ENCODE results near the gene SMARCD1. TPM values are rescaled to one million over a fixed set of nuclear protein-coding genes. Genes with fewer than 3 reads are reported as not detected.
A peak's percentile ranks its signal among the peaks of the same experiment; 100 is the strongest.
"Not testable (repeated sequence)": the region's sequence is repeated elsewhere in the genome, so short reads cannot be mapped to it uniquely, and the experiment has no call there.

Gene SMARCD1
- polyA plus RNA-seq, 4 donors: 18.1 to 54.1 (median 20.7) TPM

- DNase-seq (no peak), FAIRE-seq (no peak)
- no peak overlapping the region for H3K4me3 ChIP-seq (ENCODE audit: low read depth in 1 of 3, low read length in 3 of 3)
- no peaks in the 10 kb centered on the region for H3K9me3 ChIP-seq (ENCODE audit: control insufficient read depth in 2 of 2, insufficient read depth in 1 of 2, low read depth in 1 of 2, low read length in 1 of 2)
- H3K36me3 ChIP-seq (ENCODE audit: control insufficient read depth in 3 of 3, insufficient read depth in 2 of 3, low read depth in 1 of 3, low read length in 3 of 3): peaks cover 0 to 7% (median 0%) of the 10 kb centered on the region in 3 donors
- peaks cover 0 to 39% (median 8%) of the 10 kb centered on the region in 3 donors for H3K4me1 ChIP-seq (ENCODE audit: control insufficient read depth in 3 of 3, insufficient read depth in 2 of 3, low read depth in 1 of 3, low read length in 2 of 3)
- 93 to 96% (median 95%) methylated on average over 10 of the region's 10 CpGs for WGBS, 3 donors
- H3K27me3 ChIP-seq (ENCODE audit: control insufficient read depth in 3 of 3, insufficient read depth in 3 of 3, low read length in 3 of 3): no peaks in the 10 kb centered on the region
- no peak overlapping the region for H3K27ac ChIP-seq (ENCODE audit: low read depth in 1 of 3, low read length in 2 of 3)
These were observed 6.9 kb upstream of the SMARCD1 start for GRCh38 chr12:50078281-50078680.

GRCh38 chr12:50079771-50080170 is 5.4 kb upstream of the SMARCD1 start:
- Histone ChIP-seq H3K27ac (ENCODE audit: low read depth in 1 of 3, low read length in 2 of 3) (no peak overlapping the region), H3K4me3 (ENCODE audit: low read depth in 1 of 3, low read length in 3 of 3) (no peak overlapping the region), H3K27me3 (ENCODE audit: control insufficient read depth in 3 of 3, insufficient read depth in 3 of 3, low read length in 3 of 3) (no peaks in the 10 kb centered on the region), H3K4me1 (ENCODE audit: control insufficient read depth in 3 of 3, insufficient read depth in 2 of 3, low read depth in 1 of 3, low read length in 2 of 3) (peaks cover 0 to 51% (median 9%) of the 10 kb centered on the region in 3 donors), H3K36me3 (ENCODE audit: control insufficient read depth in 3 of 3, insufficient read depth in 2 of 3, low read depth in 1 of 3, low read length in 3 of 3) (peaks cover 0 to 7% (median 0%) of the 10 kb centered on the region in 3 donors), H3K9me3 (ENCODE audit: control insufficient read depth in 2 of 2, insufficient read depth in 1 of 2, low read depth in 1 of 2, low read length in 1 of 2) (no peaks in the 10 kb centered on the region)
- DNase-seq: no peak
- 85 to 87% (median 85%) methylated on average over 5 of the region's 5 CpGs for WGBS, 3 donors
- no peak for FAIRE-seq

- Histone ChIP-seq H3K36me3 (ENCODE audit: control insufficient read depth in 3 of 3, insufficient read depth in 2 of 3, low read depth in 1 of 3, low read length in 3 of 3) (peaks cover 0 to 7% (median 0%) of the 10 kb centered on the region in 3 donors), H3K27ac (ENCODE audit: low read depth in 1 of 3, low read length in 2 of 3) (peak overlapping the region in 1 of 3 donors; percentile 91), H3K9me3 (ENCODE audit: control insufficient read depth in 2 of 2, insufficient read depth in 1 of 2, low read depth in 1 of 2, low read length in 1 of 2) (no peaks in the 10 kb centered on the region), H3K4me1 (ENCODE audit: control insufficient read depth in 3 of 3, insufficient read depth in 2 of 3, low read depth in 1 of 3, low read length in 2 of 3) (peaks cover 0 to 43% (median 9%) of the 10 kb centered on the region in 3 donors), H3K27me3 (ENCODE audit: control insufficient read depth in 3 of 3, insufficient read depth in 3 of 3, low read length in 3 of 3) (no peaks in the 10 kb centered on the region), H3K4me3 (ENCODE audit: low read depth in 1 of 3, low read length in 3 of 3) (no peak overlapping the region)
- FAIRE-seq (no peak), DNase-seq (peak in 1 of 2 donors; percentile 47)
- 61 to 65% (median 63%) methylated on average over 37 to 46 of the region's 46 CpGs for WGBS, 3 donors
These were observed 3.9 kb upstream of the SMARCD1 start for GRCh38 chr12:50081096-50081808.

GRCh38 chr12:50082644-50083043 is 2.5 kb upstream of the SMARCD1 start:
- 12 to 60% (median 38%) methylated on average over 7 of the region's 7 CpGs for WGBS, 3 donors
- H3K9me3 ChIP-seq (ENCODE audit: control insufficient read depth in 2 of 2, insufficient read depth in 1 of 2, low read depth in 1 of 2, low read length in 1 of 2): no peaks in the 10 kb centered on the region
- no peaks in the 10 kb centered on the region for H3K27me3 ChIP-seq (ENCODE audit: control insufficient read depth in 3 of 3, insufficient read depth in 3 of 3, low read length in 3 of 3)
- DNase-seq: peak; percentile 95 to 96
- H3K36me3 ChIP-seq (ENCODE audit: control insufficient read depth in 3 of 3, insufficient read depth in 2 of 3, low read depth in 1 of 3, low read length in 3 of 3): peaks cover 4 to 14% (median 11%) of the 10 kb centered on the region in 3 donors
- no peak overlapping the region for H3K4me3 ChIP-seq (ENCODE audit: low read depth in 1 of 3, low read length in 3 of 3)
- no peak for FAIRE-seq
- peaks cover 0 to 43% (median 9%) of the 10 kb centered on the region in 3 donors for H3K4me1 ChIP-seq (ENCODE audit: control insufficient read depth in 3 of 3, insufficient read depth in 2 of 3, low read depth in 1 of 3, low read length in 2 of 3)
- peak overlapping the region; percentile 59 to 91 (median 91) for H3K27ac ChIP-seq (ENCODE audit: low read depth in 1 of 3, low read length in 2 of 3)

GRCh38 chr12:50083301-50083700 is 1.8 kb upstream of the SMARCD1 start:
- H3K4me1 ChIP-seq (ENCODE audit: control insufficient read depth in 3 of 3, insufficient read depth in 2 of 3, low read depth in 1 of 3, low read length in 2 of 3): peaks cover 0 to 43% (median 9%) of the 10 kb centered on the region in 3 donors
- DNase-seq: no peak
- WGBS, 3 donors: 75 to 91% (median 91%) methylated on average over 1 of the region's 1 CpG
- no peaks in the 10 kb centered on the region for H3K27me3 ChIP-seq (ENCODE audit: control insufficient read depth in 3 of 3, insufficient read depth in 3 of 3, low read length in 3 of 3)
- H3K27ac ChIP-seq (ENCODE audit: low read depth in 1 of 3, low read length in 2 of 3): peak overlapping the region; percentile 11 to 91 (median 91)
- peaks cover 6 to 16% (median 12%) of the 10 kb centered on the region in 3 donors for H3K36me3 ChIP-seq (ENCODE audit: control insufficient read depth in 3 of 3, insufficient read depth in 2 of 3, low read depth in 1 of 3, low read length in 3 of 3)
- H3K9me3 ChIP-seq (ENCODE audit: control insufficient read depth in 2 of 2, insufficient read depth in 1 of 2, low read depth in 1 of 2, low read length in 1 of 2): no peaks in the 10 kb centered on the region
- no peak for FAIRE-seq
- no peak overlapping the region for H3K4me3 ChIP-seq (ENCODE audit: low read depth in 1 of 3, low read length in 3 of 3)

- not testable (repeated sequence) for H3K27me3 ChIP-seq (ENCODE audit: control insufficient read depth in 3 of 3, insufficient read depth in 3 of 3, low read length in 3 of 3); FAIRE-seq; H3K9me3 ChIP-seq (ENCODE audit: control insufficient read depth in 2 of 2, insufficient read depth in 1 of 2, low read depth in 1 of 2, low read length in 1 of 2); DNase-seq
- WGBS, 3 donors: 39 to 43% (median 40%) methylated on average over 7 of the region's 7 CpGs
- Histone ChIP-seq H3K4me3 (ENCODE audit: low read depth in 1 of 3, low read length in 3 of 3) (peak overlapping the region; percentile 78 to 88 (median 80)), H3K36me3 (ENCODE audit: control insufficient read depth in 3 of 3, insufficient read depth in 2 of 3, low read depth in 1 of 3, low read length in 3 of 3) (peaks cover 8 to 18% (median 12%) of the 10 kb centered on the region in 3 donors), H3K27ac (ENCODE audit: low read depth in 1 of 3, low read length in 2 of 3) (peak overlapping the region; percentile 88 to 94 (median 90)), H3K4me1 (ENCODE audit: control insufficient read depth in 3 of 3, insufficient read depth in 2 of 3, low read depth in 1 of 3, low read length in 2 of 3) (peaks cover 0 to 43% (median 9%) of the 10 kb centered on the region in 3 donors)
These were observed 750 bp upstream of the SMARCD1 start for GRCh38 chr12:50084409-50084774.

GRCh38 chr12:50085615-50086072 is 502 bp downstream of the SMARCD1 start:
- Histone ChIP-seq H3K36me3 (ENCODE audit: control insufficient read depth in 3 of 3, insufficient read depth in 2 of 3, low read depth in 1 of 3, low read length in 3 of 3) (peaks cover 16 to 28% (median 19%) of the 10 kb centered on the region in 3 donors), H3K27ac (ENCODE audit: low read depth in 1 of 3, low read length in 2 of 3) (peak overlapping the region; percentile 64 to 94 (median 75)), H3K9me3 (ENCODE audit: control insufficient read depth in 2 of 2, insufficient read depth in 1 of 2, low read depth in 1 of 2, low read length in 1 of 2) (no peaks in the 10 kb centered on the region), H3K27me3 (ENCODE audit: control insufficient read depth in 3 of 3, insufficient read depth in 3 of 3, low read length in 3 of 3) (no peaks in the 10 kb centered on the region), H3K4me3 (ENCODE audit: low read depth in 1 of 3, low read length in 3 of 3) (peak overlapping the region; percentile 78 to 88 (median 80)), H3K4me1 (ENCODE audit: control insufficient read depth in 3 of 3, insufficient read depth in 2 of 3, low read depth in 1 of 3, low read length in 2 of 3) (peaks cover 0 to 40% (median 9%) of the 10 kb centered on the region in 3 donors)
- FAIRE-seq: no peak
- DNase-seq: no peak
- WGBS, 3 donors: 6 to 8% (median 7%) methylated on average over 8 of the region's 8 CpGs

- Histone ChIP-seq H3K36me3 (ENCODE audit: control insufficient read depth in 3 of 3, insufficient read depth in 2 of 3, low read depth in 1 of 3, low read length in 3 of 3) (peaks cover 16 to 33% (median 19%) of the 10 kb centered on the region in 3 donors), H3K4me3 (ENCODE audit: low read depth in 1 of 3, low read length in 3 of 3) (peak overlapping the region in 2 of 3 donors; percentile 78 to 80), H3K4me1 (ENCODE audit: control insufficient read depth in 3 of 3, insufficient read depth in 2 of 3, low read depth in 1 of 3, low read length in 2 of 3) (peaks cover 0 to 35% (median 9%) of the 10 kb centered on the region in 3 donors), H3K27me3 (ENCODE audit: control insufficient read depth in 3 of 3, insufficient read depth in 3 of 3, low read length in 3 of 3) (no peaks in the 10 kb centered on the region), H3K27ac (ENCODE audit: low read depth in 1 of 3, low read length in 2 of 3) (peak overlapping the region; percentile 64 to 94 (median 75)), H3K9me3 (ENCODE audit: control insufficient read depth in 2 of 2, insufficient read depth in 1 of 2, low read depth in 1 of 2, low read length in 1 of 2) (no peaks in the 10 kb centered on the region)
- DNase-seq (peak; percentile 26 to 54), FAIRE-seq (no peak)
- WGBS, 3 donors: 28 to 63% (median 54%) methylated on average over 5 of the region's 5 CpGs
These were observed 1.0 kb downstream of the SMARCD1 start for GRCh38 chr12:50086148-50086547.
